Transverse colon (tissue), 4 donors: ENCODE measurements around the gene TTC9B. TPM values are rescaled to one million over a fixed set of nuclear protein-coding genes. Genes with fewer than 3 reads are reported as not detected.

Experiments
- DNase-seq: peaks from one replicate; pipeline ENCODE4 v3.0.0-alpha.2; 2019
- H3K27ac ChIP-seq, 4 donors: fragments of 200-600 bp; sonication (generic); 2 replicates each; pipeline ENCODE4 v1.5.1; 2016 to 2018; ENCODE audit warnings: inconsistent platforms in 4 of 4
- H3K27me3 ChIP-seq: fragments of 200-600 bp; sonication (generic); 2 replicates; pipeline ENCODE4 v1.5.1; 2017; ENCODE audit warnings: inconsistent platforms
- H3K36me3 ChIP-seq, 4 donors: fragments of 200-600 bp; sonication (generic); 2 replicates each; pipeline ENCODE4 v1.5.1; 2017 to 2019; ENCODE audit warnings: inconsistent platforms in 4 of 4
- H3K4me1 ChIP-seq, 4 donors: fragments of 200-600 bp; sonication (generic); 2 replicates each; pipeline ENCODE4 v1.5.1; 2017 to 2020; ENCODE audit warnings: inconsistent platforms in 4 of 4
- H3K4me3 ChIP-seq, 4 donors: fragments of 200-600 bp; sonication (generic); 1 replicate in 1 of 4; 2 replicates in 3 of 4; pipeline versions ENCODE4 v1.5.1 to v1.6.1; 2017 to 2019; ENCODE audit warnings: inconsistent platforms in 4 of 4
- H3K9me3 ChIP-seq, 2 donors: fragments of 200-600 bp; sonication (generic); 2 replicates each; pipeline ENCODE4 v1.5.1; 2017 to 2019; ENCODE audit warnings: inconsistent platforms in 2 of 2
- CTCF ChIP-seq, 5 experiments: fragments of 200-600 bp in 3 of 5; fragments of 450-650 bp in 2 of 5; sonication (generic) in 3 of 5; IDR thresholded peaks; 1 replicate in 2 of 5; 2 replicates in 3 of 5; pipeline ENCODE4 v1.5.1; 2016 to 2017; ENCODE audit warnings: antibody characterized with exemption in 5 of 5, inconsistent platforms in 3 of 5, mild to moderate bottlenecking in 2 of 5, moderate library complexity in 1 of 5
- EP300 ChIP-seq: sonication (generic); formaldehyde crosslinking; IDR thresholded peaks from one replicate; pipeline ENCODE4 v1.6.1; 2017; ENCODE audit warnings: antibody characterized with exemption, low read depth
- POLR2A ChIP-seq: fragments of 450-650 bp; IDR thresholded peaks from one replicate; pipeline ENCODE4 v1.6.1; 2016; ENCODE audit warnings: antibody characterized with exemption, mild to moderate bottlenecking, moderate library complexity
- POLR2AphosphoS5 ChIP-seq, 3 donors: sonication (generic); formaldehyde crosslinking; IDR thresholded peaks; one replicate each; pipeline ENCODE4 v1.6.1; 2016; ENCODE audit warnings: antibody characterized with exemption in 3 of 3
- WGBS, 2 donors: methylation state at CpG; one replicate each; pipeline ENCODE4 v1.1.5; 2018; ENCODE audit warnings: low coverage in 1 of 2; 5-methylcytosine and 5-hydroxymethylcytosine counted together
- in situ Hi-C, 4 donors: fragments of 200-750 bp; cut with MboI; loops; one replicate each; pipeline versions ENCODE4 v1.15.0 to v1.15.1; 2017; ENCODE audit warnings: low sequenced_read_pairs in 3 of 4, low pct_ligation_motif_present in 1 of 4, low pct_unique_long_range_greater_than_20kb in 1 of 4
- intact Hi-C: fragments of 100-400 bp; cut with DNase I; formaldehyde crosslinking; loops from one replicate; pipeline ENCODE4 v1.15.1; 2023; ENCODE audit warnings: low total_unique reads
- total RNA-seq, 4 donors: library from RNA; depleted of rRNA; stranded (reverse); fragments of >200 nt; gene quantifications; one replicate each; pipeline ENCODE4 v1.1.0, GENCODE V29; 2016

TTC9B gene
- total RNA-seq, result not detected

GRCh38 chr19:40217934-40218890, at the start of gene TTC9B:
Gene TTC9B (minus strand): TSS chr19:40218384. CDS start chr19:40218381, 3 bp downstream.
- H3K27ac ChIP-seq, result peak within 1 kb of the TSS in 1 of 4 donors; percentile 41
- TF ChIP-seq POLR2AphosphoS5 (IDR thresholded peaks at IDR 0.05) (no peak), CTCF (IDR thresholded peaks at IDR 0.05) (no peak), POLR2A (no peak), EP300 (no peak)
- in situ Hi-C loops, result no loop called here
- no peaks in the 10 kb centered on the region for H3K9me3 ChIP-seq
- H3K4me3 ChIP-seq, result peak within 1 kb of the TSS in 2 of 4 donors; percentile 9 to 28
- no peak for DNase-seq
- H3K36me3 ChIP-seq, result no peaks in the 10 kb centered on the region
- H3K27me3 ChIP-seq, result peaks cover 55% of the 10 kb centered on the region
- peaks cover 0 to 22% (median 11%) of the 10 kb centered on the region in 4 donors for H3K4me1 ChIP-seq
- 10 to 29% methylated on average over 3 to 61 of the region's 75 CpGs for WGBS, 2 donors
- intact Hi-C loops, result no loop called here

- no peak for TF ChIP-seq CTCF (IDR thresholded peaks at IDR 0.05)
- no peak for TF ChIP-seq POLR2AphosphoS5 (IDR thresholded peaks at IDR 0.05)
- no peak for TF ChIP-seq EP300
- no peak for TF ChIP-seq POLR2A
- H3K4me1 ChIP-seq, result peaks cover 0 to 12% (median 4%) of the 10 kb centered on the region in 4 donors
- no peaks in the 10 kb centered on the region for H3K9me3 ChIP-seq
- no peak overlapping the region for H3K4me3 ChIP-seq
- H3K27me3 ChIP-seq, result no peaks in the 10 kb centered on the region
- DNase-seq, result no peak
- H3K36me3 ChIP-seq, result peaks cover 0 to 6% (median 3%) of the 10 kb centered on the region in 4 donors
- H3K27ac ChIP-seq, result no peak overlapping the region
- intact Hi-C loops (no loop called here), in situ Hi-C loops (no loop called here)
- 86% methylated on average over 4 to 6 of the region's 6 CpGs for WGBS, 2 donors
These were observed 49.4 kb upstream of the TTC9B start for GRCh38 chr19:40267601-40267997.

DNA sequence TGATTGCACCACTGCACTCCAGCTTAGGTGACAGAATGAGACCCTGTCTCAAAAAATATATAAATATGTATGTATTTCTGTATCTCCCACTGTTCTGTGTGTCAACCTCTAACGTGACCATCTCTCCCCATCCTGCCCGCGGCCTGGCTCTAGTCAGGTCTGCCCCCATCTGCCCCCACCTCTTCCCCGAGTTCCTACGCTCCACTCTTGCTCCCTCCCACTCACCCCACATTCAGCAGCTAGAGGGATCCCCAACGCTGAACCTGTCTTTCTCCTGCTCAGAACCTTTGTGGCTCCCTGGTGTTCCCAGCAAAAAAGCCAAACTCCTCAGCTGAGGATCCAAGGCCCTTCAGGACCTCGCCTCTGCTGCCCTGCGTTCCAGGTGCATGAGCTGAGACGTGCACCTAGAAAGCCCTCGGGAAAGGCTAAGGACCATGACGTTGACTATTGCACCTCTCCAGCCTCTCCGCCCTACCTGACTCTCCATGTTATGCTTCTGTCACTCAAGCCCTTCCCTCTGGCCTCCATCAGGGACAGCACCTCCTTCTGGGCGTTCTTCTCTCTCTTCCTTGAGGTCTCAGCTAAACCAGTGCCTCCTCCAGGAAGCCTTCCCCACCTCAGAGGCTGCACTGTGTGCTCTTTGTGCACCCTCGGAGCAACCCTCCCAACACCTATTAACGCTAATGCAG, 48.9 kb upstream of the TTC9B start:
- H3K4me1 ChIP-seq, result peaks cover 0 to 12% (median 4%) of the 10 kb centered on the region in 4 donors
- WGBS, 2 donors, result 76 to 86% methylated on average over 5 to 15 of the region's 15 CpGs
- H3K27me3 ChIP-seq, result no peaks in the 10 kb centered on the region
- no peaks in the 10 kb centered on the region for H3K9me3 ChIP-seq
- no peak overlapping the region for H3K4me3 ChIP-seq
- DNase-seq, result no peak
- intact Hi-C loops (no loop called here), in situ Hi-C loops (no loop called here)
- peaks cover 0 to 7% (median 3%) of the 10 kb centered on the region in 4 donors for H3K36me3 ChIP-seq
- H3K27ac ChIP-seq, result no peak overlapping the region
- TF ChIP-seq CTCF (IDR thresholded peaks at IDR 0.05), result no peak
- TF ChIP-seq POLR2A, result no peak
- TF ChIP-seq EP300, result no peak
- no peak for TF ChIP-seq POLR2AphosphoS5 (IDR thresholded peaks at IDR 0.05)

DNA sequence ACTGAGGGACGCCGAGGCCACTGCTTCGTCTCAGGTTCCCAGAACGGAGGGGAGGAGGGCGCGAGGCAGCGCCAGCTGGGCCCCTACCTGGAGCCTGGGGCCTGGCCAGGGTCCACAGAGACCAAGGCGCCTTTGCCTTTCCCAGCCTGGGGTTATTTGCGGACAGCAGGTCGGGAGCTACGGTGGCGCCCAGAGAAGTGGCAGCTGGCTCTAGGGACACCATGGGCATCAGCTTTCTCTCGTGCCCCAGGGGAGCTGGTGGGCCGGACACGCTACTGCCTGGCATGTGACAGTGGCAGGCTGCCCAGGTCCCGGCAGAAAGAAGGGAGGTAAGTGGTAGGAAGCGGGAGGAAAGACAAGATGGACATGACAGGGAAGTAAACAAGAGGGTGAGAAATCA, 47.9 kb upstream of the TTC9B start:
- Histone ChIP-seq H3K27ac (no peak overlapping the region), H3K27me3 (no peaks in the 10 kb centered on the region), H3K36me3 (peaks cover 0 to 7% (median 3%) of the 10 kb centered on the region in 4 donors), H3K9me3 (no peaks in the 10 kb centered on the region), H3K4me1 (peaks cover 0 to 12% (median 4%) of the 10 kb centered on the region in 4 donors), H3K4me3 (no peak overlapping the region)
- TF ChIP-seq EP300, result no peak
- no peak for TF ChIP-seq POLR2A
- TF ChIP-seq POLR2AphosphoS5 (IDR thresholded peaks at IDR 0.05), result no peak
- TF ChIP-seq CTCF (IDR thresholded peaks at IDR 0.05), result no peak
- in situ Hi-C loops, result no loop called here
- intact Hi-C loops, result no loop called here
- no peak for DNase-seq
- 85% methylated on average over 17 of the region's 17 CpGs; no CpG with 5 or more reads in 1 of the 2 donors for WGBS, 2 donors
